SK-N-SH treated with all-trans-retinoic acid at 6 μM for 48 hours (cell line): ENCODE results near the gene DCC.

Source experiments
- CSRNP3 ChIP-seq: fragments of 250-450 bp; sonication (Bioruptor Pico); IDR thresholded peaks from 2 replicates; pipeline ENCODE4 v1.5.1; 2021; ENCODE audit warnings: mild to moderate bottlenecking, moderate library complexity
- ESRRG ChIP-seq: fragments of 250-450 bp; sonication (Bioruptor Pico); IDR thresholded peaks from 2 replicates; pipeline ENCODE4 v1.6.1; 2021; ENCODE audit warnings: mild to moderate bottlenecking
- PATZ1 ChIP-seq: fragments of 250-450 bp; sonication (Bioruptor Pico); IDR thresholded peaks from 2 replicates; pipeline ENCODE4 v1.8.0; 2020; ENCODE audit warnings: mild to moderate bottlenecking, moderate library complexity, borderline replicate concordance
- RARB ChIP-seq: fragments of 250-450 bp; sonication (Bioruptor Pico); IDR thresholded peaks from 2 replicates; pipeline ENCODE4 v1.8.0; 2021; ENCODE audit warnings: mild to moderate bottlenecking, moderate library complexity
- TCF4 ChIP-seq: fragments of 250-450 bp; sonication (Bioruptor Pico); IDR thresholded peaks from 2 replicates; pipeline ENCODE4 v1.8.0; 2021; ENCODE audit warnings: mild to moderate bottlenecking, moderate library complexity, borderline replicate concordance
- ZC3H10 ChIP-seq: fragments of 250-450 bp; sonication (Bioruptor Pico); IDR thresholded peaks from 2 replicates; pipeline ENCODE4 v1.5.1; 2021; ENCODE audit warnings: mild to moderate bottlenecking, moderate library complexity
- TF ChIP-seq, protein P1 (sequence below): fragments of 250-450 bp; sonication (Bioruptor Pico); IDR thresholded peaks from 2 replicates; pipeline ENCODE4 v1.5.1; 2020; ENCODE audit warnings: low read depth, mild to moderate bottlenecking, moderate library complexity

DNA sequence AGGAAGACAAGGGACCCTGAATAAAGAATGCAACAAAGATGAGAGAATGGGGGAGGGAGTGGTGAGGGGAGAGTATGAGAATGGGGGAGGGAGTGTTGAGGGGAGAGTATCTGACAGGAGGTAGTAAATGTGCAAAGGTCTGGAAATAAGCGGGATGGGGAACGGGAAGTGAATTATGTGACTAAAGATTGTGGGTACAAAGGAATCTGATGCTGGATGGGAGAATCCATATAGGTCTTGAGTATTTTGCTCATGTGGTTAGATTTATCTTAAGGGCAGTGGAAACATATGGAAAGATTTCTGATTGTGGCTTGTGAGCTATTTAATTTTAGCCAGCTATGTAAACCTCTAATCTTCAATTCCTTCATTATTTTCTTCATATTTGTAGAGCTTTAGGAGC, 593.4 kb downstream of the DCC start:
- TF ChIP-seq, protein P1, sequence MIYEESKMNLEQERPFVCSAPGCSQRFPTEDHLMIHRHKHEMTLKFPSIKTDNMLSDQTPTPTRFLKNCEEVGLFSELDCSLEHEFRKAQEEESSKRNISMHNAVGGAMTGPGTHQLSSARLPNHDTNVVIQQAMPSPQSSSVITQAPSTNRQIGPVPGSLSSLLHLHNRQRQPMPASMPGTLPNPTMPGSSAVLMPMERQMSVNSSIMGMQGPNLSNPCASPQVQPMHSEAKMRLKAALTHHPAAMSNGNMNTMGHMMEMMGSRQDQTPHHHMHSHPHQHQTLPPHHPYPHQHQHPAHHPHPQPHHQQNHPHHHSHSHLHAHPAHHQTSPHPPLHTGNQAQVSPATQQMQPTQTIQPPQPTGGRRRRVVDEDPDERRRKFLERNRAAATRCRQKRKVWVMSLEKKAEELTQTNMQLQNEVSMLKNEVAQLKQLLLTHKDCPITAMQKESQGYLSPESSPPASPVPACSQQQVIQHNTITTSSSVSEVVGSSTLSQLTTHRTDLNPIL (CRISPR knock-in tag): no peak
- no peak for TF ChIP-seq ZC3H10 (CRISPR knock-in tag)
- no peak for TF ChIP-seq ESRRG
- no peak for TF ChIP-seq CSRNP3 (CRISPR knock-in tag)
- TF ChIP-seq TCF4 (CRISPR knock-in tag): no peak
- no peak for TF ChIP-seq RARB (CRISPR knock-in tag)
- TF ChIP-seq PATZ1: no peak
